GM19035 (cell line): Measurements from ENCODE around the gene THBS2.

ENCODE experiments used
- ATAC-seq: cut with Tn5 transposase; IDR thresholded peaks from one replicate; pipeline ENCODE4 v1.9.1; 2021; ENCODE audit not compliant: unreplicated experiment

The THBS2 gene

GRCh38 chr6:169251371-169251802 is 2.3 kb downstream of the THBS2 start:
- no peak for ATAC-seq

GRCh38 chr6:169250660-169251059 is 3.0 kb downstream of the THBS2 start:
- ATAC-seq: no peak

GRCh38 chr6:169249057-169249456 is 4.6 kb downstream of the THBS2 start:
- no peak for ATAC-seq

GRCh38 chr6:169248521-169248971 is 5.1 kb downstream of the THBS2 start:
- no peak for ATAC-seq

- no peak for ATAC-seq
Observed at GRCh38 chr6:169247991-169248390, 5.7 kb downstream of the THBS2 start.

- no peak for ATAC-seq
Observed at GRCh38 chr6:169247419-169247818, 6.2 kb downstream of the THBS2 start.

- no peak for ATAC-seq
Observed at GRCh38 chr6:169246445-169246844, 7.2 kb downstream of the THBS2 start.

GRCh38 chr6:169244684-169245383 is 8.8 kb downstream of the THBS2 start:
- ATAC-seq: no peak

GRCh38 chr6:169243661-169244060 is 10.0 kb downstream of the THBS2 start:
- ATAC-seq: no peak

- ATAC-seq: no peak
Observed at GRCh38 chr6:169243186-169243585, 10.5 kb downstream of the THBS2 start.

- no peak for ATAC-seq
Observed at GRCh38 chr6:169241688-169242350, 11.8 kb downstream of the THBS2 start.

- no peak for ATAC-seq
Observed at GRCh38 chr6:169240591-169241390, 12.9 kb downstream of the THBS2 start.

- ATAC-seq: no peak
Observed at GRCh38 chr6:169240125-169240524, 13.5 kb downstream of the THBS2 start.

GRCh38 chr6:169239181-169239580 is 14.5 kb downstream of the THBS2 start:
- ATAC-seq: no peak

GRCh38 chr6:169238766-169239165 is 14.9 kb downstream of the THBS2 start:
- ATAC-seq: no peak

GRCh38 chr6:169237496-169238134 is 16.0 kb downstream of the THBS2 start:
- ATAC-seq: no peak

- no peak for ATAC-seq
Observed at GRCh38 chr6:169236988-169237387, 16.7 kb downstream of the THBS2 start.

- ATAC-seq: no peak
Observed at GRCh38 chr6:169236545-169236944, 17.1 kb downstream of the THBS2 start.

- no peak for ATAC-seq
Observed at GRCh38 chr6:169235286-169235685, 18.4 kb downstream of the THBS2 start.

GRCh38 chr6:169234634-169235033 is 19.0 kb downstream of the THBS2 start:
- no peak for ATAC-seq

- ATAC-seq: no peak
Observed at GRCh38 chr6:169233832-169234231, 19.8 kb downstream of the THBS2 start.
